Measurements from ENCODE around the gene MAML3.

MAML3 gene

GRCh38 chr4:139669335-139669734 lies 484.6 kb downstream of the MAML3 start:
- DNase-seq, result no peak

GRCh38 chr4:139668658-139669201 lies 485.3 kb downstream of the MAML3 start:
- DNase-seq, result no peak

- DNase-seq, result no peak
These were observed 485.9 kb downstream of the MAML3 start for GRCh38 chr4:139668036-139668435.

Data from stimulated activated CD8-positive, alpha-beta memory T cell treated with anti-CD3 and anti-CD28 coated beads, Interleukin-4, amount 100 ng/mL, for 48 hours (primary cell).